Tibial nerve (tissue), 3 donors: ENCODE data around the gene MGMT.

Source experiments
- POLR2A ChIP-seq, 2 donors: fragments of 450-650 bp; IDR thresholded peaks; one replicate each; pipeline ENCODE4 v1.6.1; 2017; ENCODE audit warnings: antibody characterized with exemption in 2 of 2, mild to moderate bottlenecking in 2 of 2, moderate library complexity in 2 of 2
- TF ChIP-seq, protein P1 (sequence below), 5 experiments: fragments of 200-600 bp in 3 of 5; fragments of 450-650 bp in 2 of 5; sonication (generic) in 3 of 5; IDR thresholded peaks; one replicate each; pipeline ENCODE4 v1.5.1; 2016 to 2019; ENCODE audit warnings: antibody characterized with exemption in 5 of 5, mild to moderate bottlenecking in 3 of 5, moderate library complexity in 2 of 5

DNA sequence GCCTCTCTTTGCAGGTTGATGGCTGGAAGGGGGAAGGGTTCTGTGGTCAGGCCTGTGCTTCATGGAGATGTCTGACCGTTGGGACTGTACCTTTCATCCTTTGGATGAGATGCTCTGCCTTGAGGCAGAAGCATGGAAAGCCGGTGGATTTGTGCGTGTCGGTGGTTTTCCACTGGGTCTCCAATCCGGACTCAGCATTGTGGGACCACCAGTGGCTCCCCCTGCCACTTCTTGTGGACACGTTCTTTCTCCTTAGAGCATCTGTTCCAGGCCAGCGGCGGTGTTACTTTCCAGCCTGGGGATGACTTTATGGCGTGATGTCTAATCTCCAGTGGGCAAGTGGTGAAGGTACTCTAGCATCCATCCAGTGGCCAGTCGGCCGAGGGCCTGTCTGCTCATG is 178.4 kb downstream of the MGMT start:
- TF ChIP-seq, protein P1, sequence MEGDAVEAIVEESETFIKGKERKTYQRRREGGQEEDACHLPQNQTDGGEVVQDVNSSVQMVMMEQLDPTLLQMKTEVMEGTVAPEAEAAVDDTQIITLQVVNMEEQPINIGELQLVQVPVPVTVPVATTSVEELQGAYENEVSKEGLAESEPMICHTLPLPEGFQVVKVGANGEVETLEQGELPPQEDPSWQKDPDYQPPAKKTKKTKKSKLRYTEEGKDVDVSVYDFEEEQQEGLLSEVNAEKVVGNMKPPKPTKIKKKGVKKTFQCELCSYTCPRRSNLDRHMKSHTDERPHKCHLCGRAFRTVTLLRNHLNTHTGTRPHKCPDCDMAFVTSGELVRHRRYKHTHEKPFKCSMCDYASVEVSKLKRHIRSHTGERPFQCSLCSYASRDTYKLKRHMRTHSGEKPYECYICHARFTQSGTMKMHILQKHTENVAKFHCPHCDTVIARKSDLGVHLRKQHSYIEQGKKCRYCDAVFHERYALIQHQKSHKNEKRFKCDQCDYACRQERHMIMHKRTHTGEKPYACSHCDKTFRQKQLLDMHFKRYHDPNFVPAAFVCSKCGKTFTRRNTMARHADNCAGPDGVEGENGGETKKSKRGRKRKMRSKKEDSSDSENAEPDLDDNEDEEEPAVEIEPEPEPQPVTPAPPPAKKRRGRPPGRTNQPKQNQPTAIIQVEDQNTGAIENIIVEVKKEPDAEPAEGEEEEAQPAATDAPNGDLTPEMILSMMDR (IDR thresholded peaks at IDR 0.05): no peak
- TF ChIP-seq POLR2A (IDR thresholded peaks at IDR 0.05): no peak
